ENCODE measurements around the gene AP1S3. TPM values are rescaled to one million over a fixed set of nuclear protein-coding genes. Genes with fewer than 3 reads are reported as not detected.

Gene AP1S3
- total RNA-seq, 4 donors from 2014 or later = 0.23 to 4.6 (median 0.54) TPM; not detected in 1

DNA sequence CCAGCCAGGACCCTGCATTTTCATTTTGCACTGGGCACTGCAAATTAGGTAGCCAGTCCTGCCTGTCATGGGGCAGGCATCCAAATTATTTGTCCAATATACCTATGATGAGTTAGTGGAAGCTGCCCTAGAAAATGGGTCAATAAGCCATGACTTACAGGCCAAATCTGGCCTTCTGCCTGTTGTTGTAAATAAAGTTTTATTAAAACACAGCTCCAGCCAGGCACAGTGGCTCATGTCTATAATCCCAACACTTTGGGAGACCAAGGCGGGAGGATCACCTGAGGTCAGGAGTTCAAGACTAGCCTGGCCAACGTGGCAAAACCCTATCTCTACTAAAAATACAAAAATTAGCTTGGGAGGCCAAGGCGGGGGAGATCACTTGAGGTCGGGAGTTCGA, 8.3 kb downstream of the AP1S3 start:
- no peak overlapping the region for H3K4me3 ChIP-seq
- no peak overlapping the region for H3K27ac ChIP-seq
- WGBS, 2 donors (ENCODE audit: low coverage in 1 of 2) = 92 to 100% methylated on average over 2 to 5 of the region's 5 CpGs
- no peak for ATAC-seq
- no peaks in the 10 kb centered on the region for H3K27me3 ChIP-seq
- H3K9me3 ChIP-seq = no peaks in the 10 kb centered on the region
- no peaks in the 10 kb centered on the region for H3K4me1 ChIP-seq
- no peaks in the 10 kb centered on the region for H3K36me3 ChIP-seq
- TF ChIP-seq POLR2AphosphoS5 (IDR thresholded peaks at IDR 0.05) = no peak
- no peak for TF ChIP-seq EP300 (IDR thresholded peaks at IDR 0.05)
- TF ChIP-seq POLR2A (IDR thresholded peaks at IDR 0.05) = no peak
- no peak for TF ChIP-seq CTCF (IDR thresholded peaks at IDR 0.05)

DNA sequence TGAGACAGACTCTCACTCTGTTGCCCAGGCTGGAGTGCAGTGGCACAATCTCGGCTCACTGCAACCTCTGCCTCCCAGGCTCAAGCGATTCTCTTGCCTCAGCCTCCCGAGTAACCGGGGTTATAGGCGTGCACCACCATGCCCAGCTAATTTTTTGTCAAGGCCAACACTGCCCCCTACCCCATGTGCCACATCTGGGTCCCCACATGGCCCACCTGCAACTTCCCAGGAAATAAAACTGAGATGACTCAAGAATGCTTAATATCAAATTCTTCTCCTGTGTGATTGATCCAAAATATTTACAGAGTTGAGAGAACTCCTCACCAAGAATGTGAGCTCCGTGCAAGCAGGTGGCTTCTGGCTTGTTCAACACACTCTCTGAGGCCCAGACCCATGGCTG, 9.1 kb downstream of the AP1S3 start:
- H3K27ac ChIP-seq = no peak overlapping the region
- WGBS, 2 donors (ENCODE audit: low coverage in 1 of 2) = 93 to 100% methylated on average over 1 to 6 of the region's 6 CpGs
- H3K36me3 ChIP-seq = no peaks in the 10 kb centered on the region
- no peaks in the 10 kb centered on the region for H3K27me3 ChIP-seq
- TF ChIP-seq POLR2AphosphoS5 (IDR thresholded peaks at IDR 0.05) = no peak
- TF ChIP-seq CTCF (IDR thresholded peaks at IDR 0.05) = no peak
- no peak for TF ChIP-seq POLR2A (IDR thresholded peaks at IDR 0.05)
- no peak for TF ChIP-seq EP300 (IDR thresholded peaks at IDR 0.05)
- no peak for ATAC-seq
- H3K4me1 ChIP-seq = no peaks in the 10 kb centered on the region
- H3K9me3 ChIP-seq = no peaks in the 10 kb centered on the region
- no peak overlapping the region for H3K4me3 ChIP-seq

- 29 to 59% methylated on average over 3 to 4 of the region's 4 CpGs for WGBS, 2 donors (ENCODE audit: low coverage in 1 of 2)
- TF ChIP-seq EP300 (IDR thresholded peaks at IDR 0.05) (no peak), CTCF (IDR thresholded peaks at IDR 0.05) (no peak), POLR2AphosphoS5 (IDR thresholded peaks at IDR 0.05) (no peak), POLR2A (IDR thresholded peaks at IDR 0.05) (no peak)
- no peaks in the 10 kb centered on the region for H3K27me3 ChIP-seq
- H3K9me3 ChIP-seq = no peaks in the 10 kb centered on the region
- ATAC-seq = no peak
- no peaks in the 10 kb centered on the region for H3K4me1 ChIP-seq
- H3K4me3 ChIP-seq = no peak overlapping the region
- no peaks in the 10 kb centered on the region for H3K36me3 ChIP-seq
- no peak overlapping the region for H3K27ac ChIP-seq
These were observed 10.4 kb downstream of the AP1S3 start for GRCh38 chr2:223826995-223827394.

DNA sequence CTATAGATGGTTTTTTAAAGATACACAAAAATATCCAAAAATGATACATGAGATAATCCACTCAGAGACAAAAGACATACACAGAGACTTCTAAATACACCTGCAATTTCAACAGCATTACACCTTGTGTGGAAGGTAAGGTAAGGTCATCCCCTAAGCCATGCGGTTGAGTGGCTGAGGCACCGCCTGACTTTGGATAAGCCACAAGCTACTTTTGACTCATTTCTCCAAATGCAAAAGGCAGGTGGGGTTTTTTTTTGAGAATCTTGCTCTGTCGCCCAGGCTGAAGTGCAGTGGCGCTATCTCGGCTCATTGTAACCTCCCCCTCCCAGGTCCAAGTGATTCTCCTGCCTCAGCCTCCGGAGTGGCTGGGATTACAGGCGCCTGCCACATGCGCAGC, 13.1 kb downstream of the AP1S3 start:
- Histone ChIP-seq H3K9me3 (no peaks in the 10 kb centered on the region), H3K27me3 (no peaks in the 10 kb centered on the region), H3K4me3 (no peak overlapping the region), H3K36me3 (no peaks in the 10 kb centered on the region), H3K27ac (no peak overlapping the region), H3K4me1 (peaks cover 0 to under 1% (median 0%) of the 10 kb centered on the region in 3 donors)
- WGBS, 2 donors (ENCODE audit: low coverage in 1 of 2) = 100% methylated on average over 1 to 4 of the region's 8 CpGs
- TF ChIP-seq EP300 (IDR thresholded peaks at IDR 0.05) (no peak), CTCF (IDR thresholded peaks at IDR 0.05) (no peak), POLR2A (IDR thresholded peaks at IDR 0.05) (no peak), POLR2AphosphoS5 (IDR thresholded peaks at IDR 0.05) (no peak)
- ATAC-seq = no peak

DNA sequence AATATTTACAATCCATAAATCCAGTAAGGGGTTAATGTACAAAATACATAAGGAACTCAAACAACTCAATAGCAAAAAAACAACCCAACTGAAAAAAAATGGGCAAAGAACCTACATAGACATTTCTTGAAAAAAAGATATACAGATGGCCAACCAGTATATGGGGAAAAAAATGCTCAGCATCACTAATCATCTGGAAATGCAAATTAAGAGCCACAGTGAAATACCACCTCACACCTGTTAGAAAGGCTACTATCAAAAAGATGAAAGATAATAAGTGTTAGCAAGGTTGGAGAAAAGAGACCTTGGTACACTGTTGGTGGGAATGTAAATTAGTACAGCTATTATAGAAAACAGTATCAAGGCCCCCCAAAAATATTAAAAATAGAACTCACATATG, 14.6 kb downstream of the AP1S3 start:
- ATAC-seq = no peak
- no peak for TF ChIP-seq CTCF (IDR thresholded peaks at IDR 0.05)
- TF ChIP-seq POLR2AphosphoS5 (IDR thresholded peaks at IDR 0.05) = no peak
- TF ChIP-seq EP300 (IDR thresholded peaks at IDR 0.05) = no peak
- no peak for TF ChIP-seq POLR2A (IDR thresholded peaks at IDR 0.05)
- no peaks in the 10 kb centered on the region for H3K27me3 ChIP-seq

More for the DNA sequence above, 14.6 kb downstream of the AP1S3 start:
- Histone ChIP-seq H3K4me1 (peaks cover 0 to 11% (median 0%) of the 10 kb centered on the region in 3 donors), H3K36me3 (no peaks in the 10 kb centered on the region), H3K4me3 (no peak overlapping the region), H3K27ac (no peak overlapping the region), H3K9me3 (no peaks in the 10 kb centered on the region)
